Stimulated activated CD4-positive, alpha-beta T cell treated with anti-CD3 and anti-CD28 coated beads, Interleukin-4, amount 100 ng/mL, for 24 hours (primary cell): Measurements from ENCODE around the gene SLC28A1.
A peak's percentile ranks its signal among the peaks of the same experiment; 100 is the strongest.

Experiments used
- DNase-seq: peaks from one replicate; pipeline ENCODE4 v3.0.0-alpha.2; 2020

Gene SLC28A1

DNA sequence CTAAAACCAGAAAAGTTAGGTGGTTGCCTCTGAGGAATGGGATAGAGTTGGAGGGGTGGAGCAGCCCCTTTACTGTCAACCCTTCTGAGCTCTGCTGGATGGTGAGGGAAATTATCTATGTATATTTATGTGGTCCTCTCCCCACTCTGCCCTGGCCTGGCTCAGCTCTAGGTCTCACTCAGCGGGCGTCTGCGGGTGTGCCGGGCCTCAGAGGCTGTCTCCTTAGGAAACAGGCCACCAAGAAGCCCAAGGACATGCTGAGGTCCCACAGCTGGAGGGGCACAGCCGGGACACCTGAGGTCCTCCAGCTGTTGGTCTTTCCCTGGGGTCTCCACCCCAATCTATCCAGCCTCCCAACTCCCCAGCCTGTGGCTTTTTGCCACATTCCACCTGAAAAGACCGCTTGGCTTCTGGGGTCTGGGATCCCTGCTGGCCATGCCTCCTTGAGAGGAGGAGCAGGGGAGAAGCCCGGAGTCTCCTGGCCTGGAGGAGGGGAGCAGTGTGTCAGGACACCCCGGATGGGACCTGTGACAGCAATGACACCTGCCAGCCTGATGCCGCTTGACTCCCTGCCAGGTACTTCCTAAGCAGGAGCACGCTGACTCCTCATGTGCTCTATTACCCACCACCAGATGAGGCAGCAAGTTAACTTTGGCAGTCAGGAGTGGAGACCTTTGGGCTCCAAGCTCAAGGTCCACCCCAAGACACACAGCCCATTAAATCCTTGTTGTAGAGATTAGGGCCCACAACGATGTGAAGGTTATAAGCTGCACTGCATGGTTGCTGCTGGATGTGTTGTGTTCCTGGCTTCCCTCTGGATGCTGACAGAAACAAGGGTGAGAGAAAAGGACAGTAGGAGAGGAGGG, at the start of gene SLC28A1:
TSS of gene SLC28A1 (plus strand) at position 747 of the 866 bp plus-strand sequence. CDS start 3,099 bp downstream, outside the sequence.
- DNase-seq = no peak

- no peak for DNase-seq
Measured at GRCh38 chr15:84834969-84835368, 49.5 kb upstream of the SLC28A1 start.

DNA sequence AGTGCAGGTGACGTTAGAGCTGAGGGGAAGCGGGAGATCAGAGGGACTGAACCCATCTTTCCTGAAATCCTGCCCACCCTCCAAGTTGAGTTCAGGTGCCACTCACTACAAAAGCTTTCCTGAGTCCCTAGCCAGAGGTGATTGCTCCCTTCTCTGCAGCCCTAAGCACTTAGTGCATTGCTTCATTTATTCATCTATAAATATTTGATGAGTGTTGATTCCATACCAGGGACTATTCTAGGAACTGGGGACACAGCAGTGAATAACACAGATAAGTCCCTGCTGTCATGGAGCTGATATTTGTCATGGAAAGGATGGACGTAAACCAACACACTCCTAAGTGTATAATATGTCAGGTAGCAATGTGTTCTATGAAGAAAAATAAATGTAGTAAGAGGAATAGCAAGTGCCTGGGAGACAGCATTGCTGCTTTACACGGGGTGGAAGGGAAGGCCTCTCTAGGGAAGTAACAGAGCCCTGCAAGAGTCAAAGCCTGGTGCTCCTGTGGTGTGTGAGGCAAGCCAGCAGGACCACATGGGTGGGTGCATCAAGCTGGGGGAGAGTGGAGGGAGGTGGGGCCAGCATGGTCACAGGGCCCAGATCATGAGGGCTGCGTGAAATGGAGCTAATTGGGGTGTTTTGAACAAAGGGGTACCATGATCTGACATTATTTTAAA, 48.7 kb upstream of the SLC28A1 start:
- no peak for DNase-seq

GRCh38 chr15:84836844-84837243, 47.6 kb upstream of the SLC28A1 start:
- DNase-seq = no peak

- DNase-seq = no peak
Measured at GRCh38 chr15:84839714-84840113, 44.7 kb upstream of the SLC28A1 start.

GRCh38 chr15:84840255-84840654, 44.2 kb upstream of the SLC28A1 start:
- no peak for DNase-seq

- DNase-seq = no peak
Measured at GRCh38 chr15:84840741-84841429, 43.6 kb upstream of the SLC28A1 start.

DNA sequence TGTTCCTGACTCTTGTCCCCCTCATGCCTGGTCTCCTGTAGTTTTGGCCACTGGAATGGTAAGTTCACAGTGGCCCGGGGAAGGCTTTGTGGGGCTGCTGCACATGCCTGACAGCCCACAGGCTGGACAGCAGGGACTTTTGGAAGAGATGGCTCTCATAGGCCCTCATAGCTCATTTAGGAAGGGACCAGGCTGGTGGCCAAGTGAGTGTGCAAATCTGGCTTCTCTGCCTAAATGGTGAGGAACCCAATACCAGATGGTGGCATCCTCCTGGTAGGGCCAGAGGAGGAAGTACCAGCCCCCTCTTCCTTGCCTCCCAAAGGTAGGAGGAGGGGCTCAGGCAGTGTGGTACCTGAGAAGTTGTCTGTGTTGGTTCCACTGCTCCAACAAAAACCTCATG, 41.7 kb upstream of the SLC28A1 start:
- no peak for DNase-seq

DNA sequence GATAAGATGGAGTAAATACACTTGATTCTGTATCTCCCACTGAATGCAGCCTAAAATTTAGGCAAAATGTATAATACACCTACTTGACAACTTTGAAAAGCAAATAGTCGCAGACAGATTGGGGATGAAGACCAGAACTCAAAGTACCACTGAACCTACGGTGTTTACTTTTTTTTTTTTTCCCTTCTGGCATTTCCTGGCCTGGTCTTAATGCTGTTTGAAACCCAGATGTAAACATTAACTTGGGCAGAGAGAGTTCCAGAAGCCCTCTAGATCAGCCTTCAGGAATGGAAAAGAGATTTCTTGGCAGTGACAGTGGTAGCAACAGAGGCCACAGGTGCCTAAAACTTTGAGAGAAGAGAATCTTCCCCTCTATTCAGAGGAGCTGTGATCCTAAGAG, 39.5 kb upstream of the SLC28A1 start:
- no peak for DNase-seq

GRCh38 chr15:84845631-84846030, 38.8 kb upstream of the SLC28A1 start:
- DNase-seq = peak; percentile 37

DNA sequence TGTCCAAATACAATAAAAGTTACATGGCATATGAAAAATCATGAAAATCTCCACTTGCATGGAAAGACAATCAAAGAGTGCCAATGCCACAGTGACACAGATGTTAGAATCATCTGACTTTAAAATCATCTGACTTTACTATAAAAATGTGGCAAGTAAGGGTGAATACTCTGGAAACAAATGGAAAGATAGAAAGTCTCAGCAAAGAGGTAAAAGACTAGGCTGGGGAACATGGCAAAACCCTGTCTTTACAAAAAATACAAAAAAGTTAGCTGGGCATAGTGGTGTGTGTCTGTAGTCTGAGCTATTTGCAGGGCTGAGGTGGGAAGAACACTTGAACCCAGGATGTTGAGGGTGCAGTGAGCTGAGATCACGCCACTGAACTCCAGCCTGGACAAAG, 38.2 kb upstream of the SLC28A1 start:
- DNase-seq = no peak

DNA sequence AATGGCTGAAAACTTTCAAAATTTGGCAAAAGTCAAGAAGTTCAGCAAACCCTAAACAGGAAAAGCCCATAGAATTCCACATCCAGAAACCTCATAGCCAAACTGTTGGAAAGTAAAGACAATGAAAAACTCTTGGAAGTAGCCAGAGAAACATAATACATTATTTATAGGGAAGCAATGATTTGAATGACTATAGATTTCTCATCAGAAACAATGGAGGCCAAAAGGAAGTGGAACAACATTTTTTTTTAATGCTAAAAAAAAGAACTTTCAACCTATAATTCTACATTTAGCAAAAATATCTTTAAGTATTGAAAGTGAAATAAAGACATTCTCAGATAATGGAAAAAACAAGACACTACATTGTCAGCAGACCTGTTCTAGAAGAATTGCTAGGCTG, 37.1 kb upstream of the SLC28A1 start:
- DNase-seq = no peak

- no peak for DNase-seq
Measured at GRCh38 chr15:84852212-84852611, 32.2 kb upstream of the SLC28A1 start.

DNA sequence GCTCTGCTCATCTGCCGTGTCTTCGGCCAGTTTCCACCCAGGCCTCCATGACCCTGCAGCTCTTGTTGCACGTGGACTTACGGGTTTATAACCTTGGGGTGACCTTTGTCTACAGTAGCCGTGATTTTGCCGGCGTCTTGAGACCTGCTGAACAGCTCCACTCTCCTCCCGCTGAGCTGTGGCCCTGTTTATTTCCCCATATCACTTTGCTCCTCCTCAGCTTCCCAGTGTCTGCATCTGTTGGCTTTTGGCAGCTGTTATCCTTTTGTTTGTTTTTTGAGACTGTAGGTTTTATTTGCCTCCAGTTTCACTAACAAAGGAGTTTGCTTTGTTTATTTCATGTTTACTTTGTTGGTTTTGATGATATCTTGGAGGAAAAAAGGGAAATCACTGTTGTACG, 29.3 kb upstream of the SLC28A1 start:
- no peak for DNase-seq

DNA sequence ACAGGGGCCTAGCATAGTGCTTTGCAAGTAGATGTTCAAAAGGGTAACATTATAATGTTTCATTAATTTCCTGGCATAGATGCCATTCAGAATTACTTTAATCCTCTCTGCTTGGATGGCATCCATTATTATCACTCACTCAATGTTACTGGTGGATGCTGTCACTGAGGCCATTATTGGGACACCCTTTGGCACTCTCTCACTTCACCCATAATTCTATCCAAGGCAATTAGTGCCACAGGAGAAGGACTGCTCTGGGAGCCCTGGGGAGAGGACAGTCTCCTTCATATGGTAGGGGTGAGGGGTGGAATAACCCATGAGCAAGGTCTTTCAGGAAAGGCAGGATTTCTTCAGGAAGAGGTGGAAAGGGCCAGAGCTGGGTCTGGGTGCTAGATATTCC, 28.7 kb upstream of the SLC28A1 start:
- no peak for DNase-seq

DNA sequence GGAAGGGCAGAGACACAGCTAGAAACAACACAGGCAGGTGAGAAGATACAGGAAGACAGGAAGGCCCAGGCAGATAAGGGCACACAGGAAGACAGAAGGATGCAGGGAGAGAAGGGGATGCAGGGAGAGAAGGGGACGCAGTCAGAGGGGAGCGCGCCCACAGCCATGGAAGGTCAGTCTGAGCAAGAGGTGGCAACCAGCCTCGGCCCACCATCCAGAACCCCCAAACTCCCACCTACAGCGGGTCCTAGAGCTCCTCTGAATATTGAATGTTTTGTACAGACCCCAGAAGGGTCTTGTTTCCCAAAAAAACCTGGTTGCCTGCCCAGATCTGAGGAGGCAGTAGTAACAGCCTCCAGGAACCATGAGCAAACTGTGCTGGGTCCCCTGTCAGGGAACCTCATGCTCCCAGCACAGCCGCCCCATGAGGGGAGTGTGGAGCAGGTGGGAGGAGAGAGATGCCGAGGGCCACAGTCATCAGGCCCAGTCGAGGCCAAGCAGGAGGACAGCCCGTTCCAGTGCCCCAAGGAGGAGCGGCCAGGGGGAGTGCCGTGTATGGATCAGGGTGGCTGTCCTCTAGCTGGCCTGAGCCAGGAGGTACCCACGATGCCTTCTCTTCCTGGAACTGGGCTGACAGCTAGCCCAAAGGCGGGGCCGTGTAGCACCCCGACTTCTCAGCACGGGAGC, 27.6 kb upstream of the SLC28A1 start:
- DNase-seq = no peak

DNA sequence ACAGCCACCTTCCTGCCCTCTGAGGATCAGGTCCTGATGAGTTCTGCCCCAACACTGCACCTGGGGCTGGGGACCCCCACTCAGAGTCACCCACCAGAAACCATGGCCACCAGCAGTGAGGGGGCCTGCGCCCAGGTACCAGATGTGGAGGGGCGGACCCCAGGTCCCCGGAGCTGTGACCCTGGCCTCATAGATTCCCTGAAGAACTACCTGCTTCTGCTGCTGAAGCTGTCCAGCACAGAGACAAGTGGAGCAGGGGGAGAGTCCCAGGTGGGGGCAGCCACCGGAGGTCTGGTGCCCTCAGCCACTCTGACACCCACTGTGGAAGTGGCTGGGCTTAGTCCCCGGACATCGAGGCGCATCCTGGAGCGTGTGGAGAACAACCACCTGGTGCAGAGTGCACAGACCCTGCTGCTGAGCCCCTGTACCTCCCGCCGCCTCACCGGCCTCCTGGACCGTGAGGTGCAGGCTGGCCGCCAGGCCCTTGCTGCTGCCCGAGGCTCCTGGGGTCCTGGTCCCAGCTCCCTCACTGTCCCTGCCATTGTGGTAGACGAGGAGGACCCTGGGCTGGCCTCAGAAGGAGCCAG, 27.0 kb upstream of the SLC28A1 start:
- no peak for DNase-seq

GRCh38 chr15:84858231-84858630, 26.2 kb upstream of the SLC28A1 start:
- DNase-seq = no peak

- no peak for DNase-seq
Measured at GRCh38 chr15:84859144-84859543, 25.3 kb upstream of the SLC28A1 start.

DNA sequence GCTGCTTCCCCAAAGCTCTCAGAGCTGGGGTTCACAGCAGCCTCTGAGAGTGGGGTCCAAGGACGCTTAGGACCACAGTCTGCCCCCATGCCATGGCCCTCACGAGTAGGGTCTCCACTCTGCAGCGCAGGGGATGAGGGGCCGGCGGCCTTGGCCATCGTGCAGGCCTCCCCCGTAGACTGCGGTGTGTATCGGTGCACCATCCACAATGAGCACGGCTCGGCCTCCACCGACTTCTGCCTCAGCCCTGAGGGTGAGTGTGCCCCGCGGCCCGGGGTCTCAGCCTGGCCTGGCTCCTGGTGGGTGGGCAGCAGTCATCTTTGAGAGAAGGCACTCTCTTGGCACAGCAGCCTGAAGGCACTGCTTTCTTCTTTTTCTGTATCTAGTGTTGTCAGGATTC, 24.8 kb upstream of the SLC28A1 start:
- no peak for DNase-seq

DNA sequence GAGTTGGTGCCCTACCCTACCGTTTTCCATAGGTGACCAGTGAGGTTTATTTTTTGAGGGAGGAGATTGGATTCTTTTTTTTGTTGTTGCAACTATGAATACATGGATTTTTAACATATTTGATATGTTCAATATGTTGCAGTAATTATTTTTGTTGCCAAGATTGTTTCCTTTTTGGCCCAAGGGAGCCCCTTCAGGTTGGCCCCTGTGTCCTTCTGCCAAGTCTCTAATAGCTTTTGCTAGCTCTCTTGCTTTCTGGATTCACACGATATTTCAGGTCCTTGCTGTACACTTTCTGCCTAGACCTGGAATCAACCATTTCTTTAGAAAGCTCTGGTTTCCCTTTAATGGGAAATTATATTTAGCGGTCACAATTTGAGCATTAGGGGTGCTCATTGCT, 22.7 kb upstream of the SLC28A1 start:
- no peak for DNase-seq

DNA sequence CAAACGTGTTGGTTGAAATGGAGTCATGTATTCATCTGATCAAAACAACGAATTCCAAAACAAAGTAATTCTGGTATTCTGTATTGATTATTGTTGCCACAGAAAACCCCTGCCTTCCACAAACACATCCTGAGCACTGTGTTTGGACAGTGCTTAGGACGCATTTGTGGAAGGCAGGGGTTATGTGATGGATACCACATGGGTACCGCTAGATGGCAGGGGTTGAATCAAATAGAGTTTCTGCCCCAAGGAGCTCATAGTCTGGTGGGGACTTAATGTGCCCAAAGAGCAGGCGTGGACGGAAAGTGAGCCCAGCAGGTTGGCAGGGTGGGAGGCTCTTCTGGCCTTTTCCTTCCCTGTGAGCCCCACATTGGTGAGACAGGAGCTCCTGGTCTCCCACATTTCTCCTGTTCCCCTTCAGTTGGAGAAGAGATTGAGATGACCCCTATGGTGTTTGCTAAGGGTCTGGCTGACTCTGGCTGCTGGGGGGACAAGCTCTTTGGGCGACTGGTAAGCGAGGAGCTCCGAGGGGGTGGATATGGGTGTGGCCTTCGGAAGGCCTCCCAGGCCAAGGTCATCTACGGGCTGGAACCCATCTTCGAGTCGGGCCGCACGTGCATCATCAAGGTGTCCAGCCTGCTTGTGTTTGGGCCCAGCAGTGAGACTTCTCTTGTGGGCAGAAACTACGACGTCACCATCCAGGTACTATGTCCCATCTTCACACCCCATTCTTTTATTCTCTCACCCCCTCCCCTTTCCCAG, 22.1 kb upstream of the SLC28A1 start:
- DNase-seq = no peak
